GM19193 (cell line): ENCODE results near the gene CDC37L1.

Experiments used
- POLR2A ChIP-seq: IDR thresholded peaks from 4 replicates; pipeline ENCODE4 v1.6.1; 2011; ENCODE audit not compliant: insufficient read depth, insufficient read length; ENCODE audit errors: extremely low read depth

CDC37L1 gene

GRCh38 chr9:4679268-4680172 is at the start of gene CDC37L1:
Gene CDC37L1 (plus strand): TSS chr9:4679569. CDS start chr9:4679768, 199 bp downstream.
- peak; percentile 98 for TF ChIP-seq POLR2A

- TF ChIP-seq POLR2A = no peak
Observed at GRCh38 chr9:4630836-4631235, 48.5 kb upstream of the CDC37L1 start.

- TF ChIP-seq POLR2A = no peak
Observed at GRCh38 chr9:4638968-4639367, 40.4 kb upstream of the CDC37L1 start.

GRCh38 chr9:4639420-4639819 is 39.9 kb upstream of the CDC37L1 start:
- TF ChIP-seq POLR2A = no peak

- TF ChIP-seq POLR2A = no peak
Observed at GRCh38 chr9:4640027-4640426, 39.3 kb upstream of the CDC37L1 start.

- TF ChIP-seq POLR2A = no peak
Observed at GRCh38 chr9:4642351-4642750, 37.0 kb upstream of the CDC37L1 start.

- no peak for TF ChIP-seq POLR2A
Observed at GRCh38 chr9:4654084-4654483, 25.3 kb upstream of the CDC37L1 start.

- no peak for TF ChIP-seq POLR2A
Observed at GRCh38 chr9:4654538-4654937, 24.8 kb upstream of the CDC37L1 start.

- TF ChIP-seq POLR2A = no peak
Observed at GRCh38 chr9:4656621-4657020, 22.7 kb upstream of the CDC37L1 start.

GRCh38 chr9:4657426-4658159 is 21.8 kb upstream of the CDC37L1 start:
- TF ChIP-seq POLR2A = no peak

GRCh38 chr9:4661165-4661564 is 18.2 kb upstream of the CDC37L1 start:
- no peak for TF ChIP-seq POLR2A

- TF ChIP-seq POLR2A = no peak
Observed at GRCh38 chr9:4661611-4662010, 17.8 kb upstream of the CDC37L1 start.

- TF ChIP-seq POLR2A = peak; percentile 83
Observed at GRCh38 chr9:4662108-4662988, 17.0 kb upstream of the CDC37L1 start, which contains the start of gene PLPP6. Gene PLPP6 (plus strand): TSS chr9:4662294. CDS start chr9:4662376, 82 bp downstream.

- TF ChIP-seq POLR2A = no peak
Observed at GRCh38 chr9:4662989-4663792, 16.2 kb upstream of the CDC37L1 start.

GRCh38 chr9:4663956-4664355 is 15.4 kb upstream of the CDC37L1 start:
- TF ChIP-seq POLR2A = no peak

- TF ChIP-seq POLR2A = no peak
Observed at GRCh38 chr9:4665357-4665756, 14.0 kb upstream of the CDC37L1 start.
